Parathyroid adenoma (tissue), 2 donors: ENCODE data around the gene EPHB1.

Experiments
- H2AFZ ChIP-seq: fragments of 300-600 bp; sonication (generic); one replicate; pipeline ENCODE4 v1.7.0; 2017; ENCODE audit warnings: antibody characterized with exemption, mild to moderate bottlenecking
- H3K27ac ChIP-seq: fragments of 300-600 bp; sonication (generic); one replicate; pipeline ENCODE4 v1.7.0; 2017
- H3K27me3 ChIP-seq: fragments of 300-600 bp; sonication (generic); one replicate; pipeline ENCODE4 v1.7.0; 2017; ENCODE audit warnings: low read length; ENCODE audit not compliant: control insufficient read depth, insufficient read depth
- H3K36me3 ChIP-seq: fragments of 300-600 bp; sonication (generic); one replicate; pipeline ENCODE4 v1.7.0; 2017; ENCODE audit warnings: low read length; ENCODE audit not compliant: control insufficient read depth, insufficient read depth
- H3K4me1 ChIP-seq: fragments of 300-600 bp; sonication (generic); one replicate; pipeline ENCODE4 v1.7.0; 2017; ENCODE audit warnings: control low read depth
- H3K4me2 ChIP-seq: fragments of 300-600 bp; sonication (generic); one replicate; pipeline ENCODE4 v1.7.0; 2017; ENCODE audit warnings: low read length
- H3K4me3 ChIP-seq: fragments of 300-600 bp; sonication (generic); one replicate; pipeline ENCODE4 v1.7.0; 2017; ENCODE audit warnings: low read depth, low read length
- H3K79me2 ChIP-seq: fragments of 300-600 bp; sonication (generic); one replicate; pipeline ENCODE4 v1.7.0; 2017; ENCODE audit warnings: control low read depth
- H3K9ac ChIP-seq: fragments of 300-600 bp; sonication (generic); one replicate; pipeline ENCODE4 v1.7.0; 2017; ENCODE audit warnings: mild to moderate bottlenecking
- H3K9me3 ChIP-seq: fragments of 300-600 bp; sonication (generic); one replicate; pipeline ENCODE4 v1.7.0; 2017; ENCODE audit warnings: low read length; ENCODE audit not compliant: control insufficient read depth
- CTCF ChIP-seq: fragments of 300-600 bp; sonication (generic); IDR thresholded peaks from one replicate; pipeline ENCODE4 v1.7.0; 2017; ENCODE audit warnings: antibody characterized with exemption, mild to moderate bottlenecking
- donor health status: primary hyperparathyroidism.

Gene EPHB1

DNA sequence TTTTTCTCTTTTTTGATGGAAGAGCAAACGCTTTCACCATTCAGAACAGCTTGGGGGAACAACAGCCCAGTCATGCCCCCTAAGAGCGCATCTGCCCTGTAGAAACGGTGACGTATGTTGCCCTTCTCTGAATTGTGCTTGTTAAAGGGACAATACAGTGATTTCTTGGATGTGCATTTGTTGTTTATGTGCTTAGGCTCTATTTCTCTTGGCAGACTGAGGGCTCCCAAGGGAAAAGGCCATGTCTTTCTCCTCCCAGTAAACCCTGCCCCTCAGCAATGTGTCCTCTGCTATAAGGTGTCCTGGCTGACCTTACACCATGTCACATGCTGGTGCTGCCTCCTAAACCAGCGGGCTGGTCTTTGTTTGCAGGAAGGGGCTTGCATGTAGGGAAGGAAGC, 346.1 kb downstream of the EPHB1 start:
- Histone ChIP-seq H3K27me3 (no peaks in the 10 kb centered on the region), H3K4me1 (peaks cover 11% of the 10 kb centered on the region), H2AFZ (no peak overlapping the region), H3K9me3 (no peaks in the 10 kb centered on the region), H3K36me3 (no peaks in the 10 kb centered on the region), H3K27ac (no peak overlapping the region), H3K9ac (no peak overlapping the region), H3K4me2 (no peak overlapping the region), H3K79me2 (no peaks in the 10 kb centered on the region), H3K4me3 (no peak overlapping the region)
- TF ChIP-seq CTCF = no peak

DNA sequence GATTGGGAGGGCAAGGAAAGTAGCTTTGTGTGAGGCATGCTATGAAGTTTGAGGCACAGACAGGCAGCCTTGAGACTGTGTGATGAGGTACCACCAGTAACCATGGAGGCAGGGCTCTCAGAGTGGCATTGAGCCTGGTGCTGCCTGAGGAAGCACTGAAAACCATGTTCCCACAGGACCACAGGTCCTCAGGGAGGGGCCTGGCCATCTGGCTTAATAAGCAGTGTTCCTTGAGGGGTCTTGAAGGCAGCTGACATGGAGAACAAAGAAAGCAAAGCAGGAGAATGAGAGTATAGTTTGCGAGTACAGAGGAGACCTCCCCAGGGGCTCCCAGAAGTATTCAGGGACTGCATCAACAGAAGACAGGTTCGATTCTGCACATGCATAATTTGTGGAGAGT, 346.6 kb downstream of the EPHB1 start:
- Histone ChIP-seq H3K27ac (no peak overlapping the region), H3K9me3 (no peaks in the 10 kb centered on the region), H2AFZ (no peak overlapping the region), H3K9ac (no peak overlapping the region), H3K36me3 (no peaks in the 10 kb centered on the region), H3K79me2 (no peaks in the 10 kb centered on the region), H3K27me3 (no peaks in the 10 kb centered on the region), H3K4me3 (no peak overlapping the region), H3K4me1 (peaks cover 6% of the 10 kb centered on the region), H3K4me2 (no peak overlapping the region)
- no peak for TF ChIP-seq CTCF

GRCh38 chr3:135142530-135142929, 347.5 kb downstream of the EPHB1 start:
- no peak for TF ChIP-seq CTCF
- Histone ChIP-seq H2AFZ (no peak overlapping the region), H3K4me2 (no peak overlapping the region), H3K36me3 (no peaks in the 10 kb centered on the region), H3K9me3 (no peaks in the 10 kb centered on the region), H3K79me2 (no peaks in the 10 kb centered on the region), H3K4me1 (peaks cover under 1% of the 10 kb centered on the region), H3K27ac (no peak overlapping the region), H3K9ac (no peak overlapping the region), H3K4me3 (no peak overlapping the region), H3K27me3 (no peaks in the 10 kb centered on the region)

- TF ChIP-seq CTCF = no peak
- H3K36me3 ChIP-seq = no peaks in the 10 kb centered on the region
- H2AFZ ChIP-seq = no peak overlapping the region
- no peak overlapping the region for H3K4me3 ChIP-seq
- H3K4me1 ChIP-seq = peaks cover 5% of the 10 kb centered on the region
- H3K79me2 ChIP-seq = no peaks in the 10 kb centered on the region
- H3K27me3 ChIP-seq = no peaks in the 10 kb centered on the region
- H3K27ac ChIP-seq = no peak overlapping the region
- H3K4me2 ChIP-seq = no peak overlapping the region
- no peak overlapping the region for H3K9ac ChIP-seq
- H3K9me3 ChIP-seq = no peaks in the 10 kb centered on the region
These were observed 348.4 kb downstream of the EPHB1 start for GRCh38 chr3:135143474-135143873.

DNA sequence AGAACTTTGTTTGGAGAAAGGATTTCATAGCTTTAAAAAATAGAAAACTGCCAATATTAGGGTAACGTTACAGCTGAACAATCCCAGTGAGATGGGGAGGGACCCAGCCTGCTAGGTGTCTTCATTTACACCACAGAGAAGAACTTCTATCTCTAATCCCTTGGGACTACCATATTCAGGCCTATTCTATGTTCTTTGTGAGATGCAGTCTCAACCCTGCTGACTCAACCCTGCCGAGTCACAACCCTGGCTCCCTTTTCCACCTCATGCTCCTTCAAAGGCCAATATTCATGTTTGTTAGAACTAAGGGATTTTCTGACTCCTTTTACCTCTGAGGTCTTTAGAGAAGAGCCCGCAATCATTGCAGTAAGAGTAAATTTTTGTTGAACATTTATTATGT, 350.5 kb downstream of the EPHB1 start:
- TF ChIP-seq CTCF = no peak
- no peaks in the 10 kb centered on the region for H3K9me3 ChIP-seq
- no peaks in the 10 kb centered on the region for H3K27me3 ChIP-seq
- no peak overlapping the region for H3K4me2 ChIP-seq
- H3K9ac ChIP-seq = no peak overlapping the region
- H3K4me3 ChIP-seq = no peak overlapping the region
- no peaks in the 10 kb centered on the region for H3K79me2 ChIP-seq
- H3K36me3 ChIP-seq = no peaks in the 10 kb centered on the region
- H2AFZ ChIP-seq = no peak overlapping the region
- H3K27ac ChIP-seq = no peak overlapping the region
- H3K4me1 ChIP-seq = peaks cover 7% of the 10 kb centered on the region
